Measurements from ENCODE around the gene CA5B.
"Not testable (repeated sequence)": the region's sequence is repeated elsewhere in the genome, so short reads cannot be mapped to it uniquely, and the experiment has no call there.

CA5B gene

DNA sequence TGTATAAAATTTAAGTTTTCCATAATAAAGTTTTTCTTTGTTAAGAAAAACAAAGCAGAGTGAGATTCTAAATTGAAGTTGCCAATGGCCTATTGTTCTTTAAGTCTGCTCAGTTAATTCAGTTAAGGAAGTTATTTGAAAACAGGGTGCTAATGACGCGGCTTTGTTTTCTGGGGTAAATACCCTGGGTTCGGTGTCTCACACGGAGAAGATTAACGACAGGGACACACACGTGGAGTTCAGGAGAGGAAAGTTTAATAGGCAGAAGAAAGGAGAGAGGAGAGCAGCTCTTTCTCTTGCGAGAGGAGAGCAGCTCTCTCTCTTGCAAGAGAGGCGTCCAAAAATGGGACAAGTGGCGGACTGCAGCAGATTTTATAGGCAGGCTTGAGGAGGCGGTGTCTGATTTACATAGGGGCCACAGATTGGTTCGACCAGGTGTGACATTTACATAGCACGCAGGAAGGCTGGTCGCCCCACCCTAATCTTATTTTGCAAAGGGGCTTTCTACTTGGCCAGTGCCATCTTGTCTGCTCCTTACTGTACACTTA, 9.6 kb downstream of the CA5B start:
- FAIRE-seq (no peak), DNase-seq (ENCODE audit: insufficient read length, low spot score) (no peak)

DNA sequence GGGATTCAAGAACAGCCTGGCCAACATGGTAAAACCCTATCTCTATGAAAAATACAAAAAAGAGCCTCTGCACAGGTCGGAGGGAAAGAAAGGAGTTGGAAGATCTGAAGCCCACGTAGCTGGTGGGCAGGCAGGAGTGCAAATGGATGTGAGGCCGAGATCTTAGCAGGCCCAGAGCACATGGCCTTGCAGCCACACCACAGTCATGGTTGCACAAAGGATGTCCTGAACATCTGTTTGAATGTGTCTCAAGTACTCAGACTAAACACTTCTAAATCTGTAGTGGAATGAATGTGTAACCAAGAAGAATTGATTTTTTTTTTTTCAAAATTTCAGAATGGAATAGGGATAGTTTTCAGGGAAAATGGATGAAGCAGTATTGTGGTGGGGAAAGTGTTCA, 10.8 kb downstream of the CA5B start:
- no peak for FAIRE-seq

DNA sequence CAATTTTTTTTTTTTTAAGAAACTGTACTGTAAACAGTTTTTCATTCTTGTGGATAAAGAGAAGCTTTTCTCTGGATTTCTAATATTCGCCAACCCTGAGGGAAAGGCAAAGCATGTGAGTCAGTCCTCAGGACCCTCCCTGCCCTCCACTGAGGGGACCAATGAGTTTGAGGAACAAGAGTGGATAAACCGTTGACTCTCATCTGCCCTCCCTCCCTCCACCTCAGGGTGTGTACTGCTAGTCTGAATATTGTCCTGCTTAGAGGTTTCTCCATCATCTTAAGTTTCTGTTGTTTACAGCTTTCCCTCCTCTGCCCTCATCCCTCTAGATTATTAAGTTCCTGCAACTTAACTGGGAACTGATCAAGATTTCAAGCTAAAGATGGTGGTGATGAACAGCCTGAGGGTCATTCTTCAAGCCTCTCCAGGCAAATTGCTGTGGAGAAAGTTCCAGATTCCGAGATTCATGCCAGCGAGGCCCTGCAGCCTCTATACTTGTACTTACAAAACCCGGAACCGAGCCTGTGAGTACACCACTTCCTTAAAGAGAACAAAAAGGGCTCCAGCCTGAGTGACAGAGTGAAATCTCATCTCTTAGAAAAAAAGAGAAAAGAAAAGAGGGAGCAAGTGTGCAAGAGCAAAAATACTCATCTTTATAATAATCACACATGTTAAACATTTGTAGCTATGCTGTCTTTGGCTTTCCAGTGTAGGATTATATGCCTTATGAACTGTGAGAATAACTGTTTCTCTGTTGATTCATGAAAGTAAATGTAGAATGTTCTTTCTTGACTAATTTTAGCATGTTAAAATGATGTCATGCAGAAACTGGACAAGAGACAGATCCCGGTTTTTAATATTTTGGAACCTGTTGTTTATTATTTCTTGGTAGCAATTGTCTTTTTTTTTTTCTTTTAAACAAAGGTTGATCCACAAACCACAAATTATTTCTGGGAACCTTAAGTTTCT, 11.9 kb downstream of the CA5B start:
- DNase-seq (ENCODE audit: insufficient read length, low spot score), result no peak
- no peak for FAIRE-seq

More for the DNA sequence above, 10.8 kb downstream of the CA5B start:
- no peak for DNase-seq (ENCODE audit: insufficient read length, low spot score)

DNA sequence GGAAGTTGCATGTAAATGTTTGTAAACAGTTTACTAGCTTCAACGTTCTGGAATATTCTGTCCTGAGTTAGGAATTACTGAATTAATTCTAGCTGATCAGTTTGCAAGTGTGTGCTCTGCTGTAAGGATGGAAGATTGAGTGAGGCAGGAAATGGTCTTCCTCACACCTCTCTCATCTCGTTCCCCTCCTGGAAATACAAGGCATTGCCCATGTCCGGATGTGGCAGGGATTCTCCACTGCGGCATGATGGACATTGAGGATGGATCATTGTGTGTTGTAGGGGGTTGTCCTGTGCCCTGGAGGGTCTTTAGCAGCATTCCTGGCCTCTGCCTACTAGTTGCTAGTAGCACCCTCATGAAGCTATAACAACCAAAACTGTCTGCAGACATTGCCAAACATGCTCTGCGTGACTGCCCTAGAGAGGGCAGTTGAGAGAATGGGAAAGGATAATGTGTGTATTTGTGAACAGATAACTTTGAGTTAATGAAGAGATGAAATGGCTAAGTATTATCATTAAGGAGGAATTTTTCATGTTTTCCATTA, 12.6 kb downstream of the CA5B start:
- no peak for DNase-seq (ENCODE audit: insufficient read length, low spot score)
- no peak for FAIRE-seq

DNA sequence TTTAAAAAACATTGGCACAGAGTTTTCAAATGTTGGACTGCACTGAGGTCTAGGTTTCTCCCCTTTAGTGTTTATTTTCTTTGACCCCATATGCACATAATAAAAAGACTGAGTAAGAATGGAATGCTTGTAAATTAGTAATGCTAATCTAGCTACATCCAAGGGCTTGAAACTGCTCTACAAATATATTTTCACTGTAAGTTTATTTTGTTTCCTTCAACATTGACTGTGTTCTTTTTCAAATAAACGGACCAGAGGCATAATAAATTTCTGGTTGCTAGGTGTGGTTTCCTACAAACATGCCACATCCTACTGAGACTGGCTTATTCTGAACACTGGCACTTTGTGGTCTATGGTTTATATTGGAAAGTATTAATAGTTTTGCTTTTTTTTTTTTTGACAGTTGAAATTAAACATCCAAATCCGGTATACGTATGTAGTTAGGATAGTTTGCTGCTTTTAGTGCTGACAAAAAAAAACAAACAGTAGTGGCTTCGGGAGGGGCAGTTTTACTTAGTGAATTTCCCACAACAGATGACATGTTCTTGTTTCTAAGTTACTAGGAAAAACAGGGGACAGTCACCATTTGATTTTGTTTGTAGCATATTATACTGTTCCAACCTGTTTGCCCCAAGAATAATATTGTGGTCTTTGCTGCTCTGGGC, 13.2 kb downstream of the CA5B start:
- FAIRE-seq (no peak), DNase-seq (ENCODE audit: insufficient read length, low spot score) (peak; percentile 9)

DNA sequence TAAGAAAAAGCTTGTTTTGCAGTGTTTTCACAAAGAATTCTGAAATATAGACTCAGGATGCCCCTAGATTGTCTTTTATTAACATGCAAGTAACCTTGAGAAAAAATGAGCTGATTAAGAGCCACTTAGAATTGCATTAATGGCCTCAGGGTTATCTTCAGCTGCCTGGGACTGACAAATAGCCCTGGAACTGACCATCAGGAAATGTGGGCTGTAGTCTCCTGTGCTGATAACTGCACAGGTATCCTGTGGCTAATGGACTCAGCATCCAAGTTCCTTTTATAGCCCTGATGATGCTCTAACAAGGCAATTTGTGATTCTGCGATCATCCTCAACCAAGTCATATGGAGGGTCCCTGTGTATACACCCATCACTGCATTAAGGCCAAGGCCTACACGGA, 17.0 kb downstream of the CA5B start:
- DNase-seq (ENCODE audit: insufficient read length, low spot score) (no peak), FAIRE-seq (no peak)

DNA sequence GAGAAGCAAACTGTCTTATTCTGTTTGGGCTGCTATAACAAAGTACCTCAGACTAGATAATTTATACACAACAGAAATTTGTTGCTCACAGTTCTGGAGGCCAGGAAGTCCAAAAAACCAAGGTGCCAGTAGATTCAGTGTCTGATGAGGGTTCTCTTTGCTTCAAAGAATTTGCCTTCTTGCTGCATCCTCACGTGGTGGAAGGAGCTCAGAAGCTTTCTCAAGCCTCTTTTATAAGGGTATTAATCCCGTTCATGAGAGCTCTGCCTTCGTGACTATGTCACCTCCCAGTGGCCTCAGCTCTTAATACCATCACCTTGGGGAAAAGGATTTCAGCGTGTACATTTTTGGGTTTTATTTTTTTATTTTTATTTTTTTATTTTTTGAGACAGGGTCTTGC, 20.1 kb downstream of the CA5B start:
- FAIRE-seq (no peak), DNase-seq (ENCODE audit: insufficient read length, low spot score) (no peak)

DNA sequence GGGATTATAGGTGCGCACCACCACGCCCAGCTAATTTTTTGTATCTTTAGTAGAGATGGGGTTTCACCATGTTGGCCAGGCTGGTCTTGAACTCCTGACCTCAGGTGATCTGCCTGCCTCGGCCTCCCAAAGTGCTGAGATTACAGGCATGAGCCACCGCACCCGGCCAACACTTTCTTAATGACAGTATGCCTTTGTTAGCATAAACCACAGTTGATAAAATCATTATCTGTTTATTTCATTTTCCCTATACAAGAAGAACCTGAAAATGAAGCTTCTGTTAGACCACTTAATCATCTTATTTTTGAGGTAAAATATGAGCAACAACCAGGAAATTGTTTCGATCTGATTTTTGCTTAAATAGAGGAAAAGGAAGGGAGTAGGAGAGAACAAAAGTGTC, 21.8 kb downstream of the CA5B start:
- FAIRE-seq; DNase-seq (ENCODE audit: insufficient read length, low spot score): not testable (repeated sequence)

DNA sequence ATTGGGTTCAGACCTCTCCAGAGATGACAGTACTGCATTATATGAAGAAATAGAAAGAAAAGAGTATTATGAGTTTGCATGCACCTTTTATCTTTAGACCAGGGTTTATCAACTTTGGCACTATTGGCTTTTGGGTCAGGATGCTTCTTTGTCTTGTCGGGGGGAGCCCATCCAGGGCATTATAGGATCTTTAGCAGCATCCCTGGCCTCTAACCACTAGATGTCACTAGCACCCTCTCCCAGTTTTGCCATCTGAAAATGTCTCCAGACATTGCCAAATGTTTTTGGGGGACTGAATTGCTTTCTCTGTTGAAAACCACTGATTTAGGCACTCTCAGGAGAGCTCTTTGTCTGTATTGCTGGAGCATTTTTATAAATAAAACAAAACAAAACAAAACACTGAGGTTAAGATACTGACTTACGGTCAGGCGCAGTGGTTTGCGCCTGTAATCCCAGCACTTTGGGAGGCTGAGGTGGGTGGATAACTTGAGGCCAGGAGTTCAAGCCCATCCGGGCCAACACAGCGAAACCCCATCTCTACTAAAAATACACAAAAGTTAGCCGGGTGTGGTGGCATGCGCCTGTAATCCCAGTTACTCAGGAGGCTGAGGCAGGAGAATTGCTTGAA, 23.6 kb downstream of the CA5B start:
- FAIRE-seq (no peak), DNase-seq (ENCODE audit: insufficient read length, low spot score) (peak; percentile 38)

DNA sequence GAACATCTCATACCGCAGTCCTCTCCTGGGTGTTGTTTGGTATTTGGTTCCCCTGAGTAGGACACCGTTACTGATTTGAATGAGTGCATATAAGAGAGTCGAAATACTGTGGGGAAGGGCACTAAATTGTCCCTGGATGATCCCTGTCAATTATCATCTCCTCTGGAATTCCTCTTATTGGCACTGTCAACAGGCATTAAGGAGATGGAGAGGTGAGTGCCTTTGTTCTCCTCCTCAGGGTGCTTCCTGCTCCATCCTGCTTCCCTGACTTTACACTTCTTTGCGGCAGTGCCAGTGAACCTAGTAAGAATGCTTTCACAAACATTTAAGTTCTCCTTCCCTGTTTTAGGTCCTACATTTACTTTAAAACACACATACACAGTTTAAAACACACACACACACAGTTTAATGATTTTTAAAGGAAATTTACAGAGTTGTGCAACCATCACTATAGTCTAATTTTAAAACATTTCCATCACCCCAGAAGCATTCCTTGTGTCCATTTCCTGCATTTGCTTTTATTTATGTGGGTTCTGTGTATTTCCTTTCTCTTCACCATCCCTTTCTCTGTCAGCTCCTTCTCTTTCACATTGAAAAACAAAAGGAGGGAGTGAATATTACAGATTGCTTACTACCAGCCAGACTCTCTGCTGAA, 31.4 kb downstream of the CA5B start:
- DNase-seq (ENCODE audit: insufficient read length, low spot score), result no peak

DNA sequence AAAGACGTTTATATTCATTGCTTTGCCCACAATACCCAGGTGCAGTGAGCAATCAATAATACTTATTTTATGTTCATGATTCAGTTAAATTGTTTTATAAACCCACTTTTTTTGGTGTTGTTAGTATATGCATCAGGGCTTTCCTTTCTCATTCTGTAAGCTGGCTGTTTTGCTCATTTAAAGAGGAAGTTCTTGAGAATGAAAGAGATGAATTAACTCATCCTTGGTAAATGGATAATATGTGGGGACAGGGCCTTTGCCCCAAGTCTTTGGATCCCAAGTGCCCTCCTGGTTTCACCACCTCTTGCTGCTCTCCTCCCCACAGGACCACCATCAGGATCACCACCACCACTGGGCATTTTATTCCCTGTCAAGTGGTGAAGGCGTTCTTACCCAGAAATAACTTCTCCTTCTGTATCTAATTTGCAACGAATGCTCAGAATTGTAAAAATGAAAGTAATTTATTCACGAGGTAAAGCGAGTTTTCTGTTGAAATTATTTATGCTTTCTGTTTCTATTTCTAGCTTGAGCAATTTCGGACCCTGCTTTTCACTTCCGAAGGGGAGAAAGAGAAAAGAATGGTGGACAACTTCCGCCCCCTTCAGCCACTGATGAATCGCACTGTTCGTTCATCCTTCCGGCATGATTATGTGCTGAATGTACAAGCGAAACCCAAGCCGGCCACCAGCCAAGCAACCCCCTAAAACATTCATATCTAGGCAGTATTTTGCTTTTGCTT, 44.1 kb downstream of the CA5B start:
- no peak for FAIRE-seq
- no peak for DNase-seq (ENCODE audit: insufficient read length, low spot score)

More for the DNA sequence above, 31.4 kb downstream of the CA5B start:
- FAIRE-seq, result no peak

DNA sequence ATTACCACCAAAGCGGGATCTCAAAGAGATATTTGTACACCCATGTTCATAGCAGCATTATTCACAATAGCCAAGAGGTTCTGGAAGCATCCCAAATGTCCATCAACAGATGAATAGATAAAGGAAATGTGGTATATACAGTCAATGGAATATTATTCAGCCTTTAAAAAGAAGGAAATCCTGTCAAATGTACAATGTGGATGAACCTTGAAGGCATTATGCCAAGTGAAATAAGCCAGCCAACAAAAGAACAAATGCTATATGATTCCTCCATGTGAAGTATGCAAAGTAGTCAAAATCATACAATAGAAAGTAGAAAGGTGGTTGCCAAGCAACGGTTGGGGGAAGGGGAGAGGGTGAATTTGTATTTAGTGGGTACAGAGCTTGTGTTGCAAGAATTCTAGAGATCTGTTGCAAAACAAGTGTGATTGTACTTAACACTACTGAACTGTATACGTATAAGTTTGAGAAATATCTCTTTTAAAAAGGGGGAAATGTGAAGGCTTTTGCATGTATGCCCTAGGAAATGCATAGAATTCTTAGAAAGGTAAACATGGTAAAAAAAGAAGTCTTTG, 47.2 kb downstream of the CA5B start:
- FAIRE-seq (no peak), DNase-seq (ENCODE audit: insufficient read length, low spot score) (no peak)

DNA sequence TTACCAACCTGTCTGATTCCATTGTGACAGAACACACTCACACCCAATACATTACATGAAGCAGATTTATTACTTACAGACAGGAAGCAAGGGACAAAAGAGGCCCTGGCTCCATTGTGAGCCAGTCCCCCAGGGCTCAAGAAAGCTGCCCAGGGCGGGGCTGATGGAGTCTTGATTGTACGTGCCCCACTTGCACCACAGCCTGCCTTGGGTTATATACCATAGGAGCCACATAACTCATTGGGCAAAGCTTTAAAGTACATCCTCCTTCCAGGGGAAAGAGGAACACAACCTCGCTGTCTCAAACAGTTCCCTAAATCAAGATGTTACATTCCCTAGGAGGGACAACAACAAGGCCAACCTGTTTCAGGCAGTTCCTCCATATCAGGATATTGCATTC, 48.8 kb downstream of the CA5B start:
- DNase-seq (ENCODE audit: insufficient read length, low spot score) (no peak), FAIRE-seq (no peak)

DNA sequence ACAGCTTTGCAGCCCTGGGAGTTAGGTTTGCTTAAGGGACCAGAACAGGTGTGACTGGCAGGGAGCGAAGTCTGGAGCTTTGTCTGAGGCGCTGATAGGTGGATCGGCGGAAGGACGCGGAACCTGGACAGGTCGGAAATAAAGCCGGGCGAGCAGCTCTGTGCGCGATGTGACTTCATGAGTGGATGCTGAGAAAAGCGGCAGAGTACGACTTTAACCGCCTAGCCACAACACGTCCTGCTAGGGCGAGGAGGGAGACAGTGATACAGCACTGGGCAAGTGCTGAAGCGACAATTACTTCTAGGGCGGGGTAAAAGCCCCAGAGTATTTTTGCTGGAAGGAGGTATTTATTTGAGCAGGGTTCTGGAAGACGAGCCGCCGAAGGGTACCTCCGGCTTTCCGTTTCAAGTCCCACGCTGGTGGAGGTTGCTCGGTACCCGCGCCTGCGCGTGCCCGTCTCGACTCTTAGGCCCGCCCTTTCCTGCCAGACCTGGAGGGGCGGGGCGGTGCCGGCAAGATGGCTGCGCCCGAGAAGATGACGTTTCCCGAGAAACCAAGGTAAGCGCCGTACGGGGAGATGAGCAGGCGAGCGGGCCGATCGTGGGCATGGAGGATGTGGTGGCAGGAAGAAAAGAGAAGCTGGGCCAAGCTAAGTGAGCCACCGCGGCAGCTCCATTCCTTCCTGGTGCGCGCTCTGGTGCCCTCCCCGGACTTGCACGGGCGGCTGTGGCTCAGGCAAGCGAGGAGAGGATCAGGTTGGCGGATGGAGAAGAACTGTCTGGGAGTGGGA, 52.1 kb downstream of the CA5B start, which contains the start of gene ZRSR2:
Gene ZRSR2 (plus strand): TSS at position 506 of the 790 bp plus-strand sequence. CDS start 12 bp downstream, at position 518.
- DNase-seq (ENCODE audit: insufficient read length, low spot score), result peak; percentile 92
- peak; percentile 77 for FAIRE-seq

DNA sequence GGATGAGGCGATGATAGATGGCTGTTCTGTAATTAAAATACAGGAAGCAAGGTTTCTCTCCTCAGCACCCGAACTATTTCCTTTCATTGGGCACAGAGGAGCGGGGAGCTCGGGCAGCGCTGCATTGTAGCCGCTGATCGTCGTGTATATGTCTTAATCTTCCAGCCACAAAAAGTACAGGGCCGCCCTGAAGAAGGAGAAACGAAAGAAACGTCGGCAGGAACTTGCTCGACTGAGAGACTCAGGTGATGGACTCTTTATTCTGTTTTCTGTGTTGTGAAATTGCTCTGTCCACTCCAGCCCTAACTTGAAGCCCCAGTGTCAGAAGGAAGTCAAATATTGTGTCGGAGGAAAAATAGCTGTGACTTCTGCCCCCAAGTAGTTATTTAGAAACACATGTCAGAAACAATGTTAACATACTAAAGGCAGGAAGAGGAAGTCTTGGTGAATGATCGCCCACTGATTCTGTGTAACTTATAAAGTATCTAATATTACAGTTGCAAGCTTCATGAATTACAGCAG, 52.8 kb downstream of the CA5B start:
- FAIRE-seq (no peak), DNase-seq (ENCODE audit: insufficient read length, low spot score) (no peak)

DNA sequence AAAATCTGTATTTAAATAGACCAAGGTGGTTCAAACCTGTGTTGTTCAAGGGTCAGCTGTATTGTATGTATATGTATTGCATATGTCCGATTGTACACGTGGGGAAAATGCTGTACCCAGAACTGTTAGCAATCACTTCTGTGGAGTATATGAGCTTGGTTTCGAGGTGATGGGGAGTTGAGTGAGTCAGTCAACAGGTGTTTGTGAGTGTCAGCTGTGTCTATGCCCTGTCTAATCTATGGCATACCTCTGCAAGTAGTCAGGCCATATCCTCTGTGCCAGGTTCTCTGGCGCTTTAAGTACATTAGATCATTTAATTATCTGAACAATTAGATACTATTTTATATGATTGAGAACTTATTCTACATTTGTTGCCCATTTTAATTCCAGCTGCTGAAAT, 59.6 kb downstream of the CA5B start:
- DNase-seq (ENCODE audit: insufficient read length, low spot score) (no peak), FAIRE-seq (no peak)

DNA sequence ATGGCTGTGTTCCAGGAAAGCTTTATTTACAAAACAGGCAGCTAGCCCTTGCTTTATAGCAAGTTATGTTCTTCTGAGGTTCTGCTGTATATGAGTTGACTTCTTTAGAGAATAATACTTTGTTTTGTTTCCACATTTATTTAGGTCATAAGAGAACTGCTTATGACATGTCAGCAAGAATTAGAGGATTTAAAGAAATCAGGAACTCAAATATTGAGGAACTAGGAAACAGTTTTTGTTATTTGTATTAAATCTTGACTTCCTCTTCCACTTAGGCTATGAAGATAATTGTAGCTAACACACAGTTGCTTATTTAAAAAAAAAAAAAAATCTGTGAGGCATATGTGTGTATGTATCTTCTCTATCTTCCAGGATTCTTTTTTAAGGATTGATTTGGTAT, 66.5 kb downstream of the CA5B start:
- no peak for FAIRE-seq
- DNase-seq (ENCODE audit: insufficient read length, low spot score), result no peak

DNA sequence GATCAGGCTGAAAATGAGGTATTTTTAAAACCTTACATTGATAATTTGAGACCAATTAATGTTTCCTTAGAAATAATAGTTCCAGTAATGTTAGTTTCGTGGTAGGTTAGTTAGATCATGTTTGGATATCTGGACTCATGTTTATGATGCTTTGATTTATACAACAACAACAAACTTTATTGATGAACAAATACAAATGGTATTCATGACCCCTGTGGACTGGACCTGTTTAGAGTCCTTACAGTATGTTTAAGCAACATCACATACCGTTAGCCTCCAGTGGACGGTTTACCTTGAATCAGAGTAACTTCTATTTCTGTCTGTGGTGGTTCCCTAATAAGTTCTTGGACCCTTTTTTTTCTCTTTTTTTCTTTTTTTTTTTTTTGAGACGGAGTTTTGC, 70.2 kb downstream of the CA5B start:
- FAIRE-seq (no peak), DNase-seq (ENCODE audit: insufficient read length, low spot score) (no peak)
